ENCODE measurements around the gene FAM241A.

Gene FAM241A

DNA sequence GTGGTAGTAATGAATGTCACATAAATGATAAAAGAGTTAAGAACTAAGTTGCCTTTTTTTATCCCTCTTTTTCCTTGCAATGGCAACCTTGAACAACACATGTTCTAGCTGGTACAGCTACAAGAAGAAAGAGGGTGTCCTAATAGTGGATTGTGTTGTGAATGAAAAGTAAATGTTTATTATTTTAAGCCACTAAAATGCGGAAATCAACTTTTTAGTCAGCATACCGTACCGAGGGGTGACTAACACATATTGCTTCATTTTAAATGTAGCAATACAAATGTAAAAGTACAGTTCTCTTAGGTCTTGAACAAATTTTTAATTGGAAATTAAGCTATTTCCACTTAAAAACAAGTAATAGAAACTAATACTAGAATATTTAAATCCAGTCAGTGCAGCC, 68.6 kb downstream of the FAM241A start:
- peak; percentile 75 for DNase-seq (ENCODE audit: low spot score)

DNA sequence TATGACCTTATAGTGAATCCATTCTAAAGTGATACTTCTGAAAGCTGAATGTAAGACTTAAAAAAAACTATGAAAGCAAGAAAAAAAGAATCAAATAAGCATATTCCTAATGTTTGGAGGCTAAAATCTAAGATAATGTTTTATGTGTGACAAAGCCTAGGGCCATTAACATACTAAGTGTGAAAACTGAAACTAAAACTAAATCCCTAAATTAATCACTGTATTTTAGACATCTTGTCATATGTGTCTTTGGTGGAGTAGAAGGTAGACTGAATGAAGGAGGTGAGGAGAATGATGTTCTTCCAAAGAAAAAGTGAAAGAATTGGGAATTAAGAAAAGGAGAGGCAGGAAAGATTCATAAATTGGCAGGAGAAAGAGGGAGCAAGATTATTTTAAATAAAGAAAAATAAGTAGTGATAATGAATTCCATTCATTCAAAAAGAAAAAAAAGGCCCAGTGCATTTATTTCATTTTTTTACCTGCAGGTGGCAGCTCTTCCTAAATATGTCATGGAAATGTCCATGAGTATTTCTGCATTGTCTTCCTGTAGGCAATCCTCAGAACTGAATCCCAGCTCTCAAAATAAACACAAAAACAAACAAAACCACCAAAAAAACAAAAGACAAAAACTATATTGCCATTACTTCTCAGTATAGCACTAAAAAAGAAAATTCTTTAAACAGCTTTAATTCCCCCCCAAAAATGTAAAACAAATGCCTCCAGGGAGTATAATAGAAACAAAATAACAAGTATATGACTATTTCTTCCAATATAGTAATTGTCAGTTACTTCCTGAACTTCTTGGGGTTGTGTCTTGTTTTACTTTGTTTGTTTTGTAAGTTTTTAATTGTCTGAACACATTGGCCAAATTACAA, 69.4 kb downstream of the FAM241A start:
- DNase-seq (ENCODE audit: low spot score) = peak; percentile 18

DNA sequence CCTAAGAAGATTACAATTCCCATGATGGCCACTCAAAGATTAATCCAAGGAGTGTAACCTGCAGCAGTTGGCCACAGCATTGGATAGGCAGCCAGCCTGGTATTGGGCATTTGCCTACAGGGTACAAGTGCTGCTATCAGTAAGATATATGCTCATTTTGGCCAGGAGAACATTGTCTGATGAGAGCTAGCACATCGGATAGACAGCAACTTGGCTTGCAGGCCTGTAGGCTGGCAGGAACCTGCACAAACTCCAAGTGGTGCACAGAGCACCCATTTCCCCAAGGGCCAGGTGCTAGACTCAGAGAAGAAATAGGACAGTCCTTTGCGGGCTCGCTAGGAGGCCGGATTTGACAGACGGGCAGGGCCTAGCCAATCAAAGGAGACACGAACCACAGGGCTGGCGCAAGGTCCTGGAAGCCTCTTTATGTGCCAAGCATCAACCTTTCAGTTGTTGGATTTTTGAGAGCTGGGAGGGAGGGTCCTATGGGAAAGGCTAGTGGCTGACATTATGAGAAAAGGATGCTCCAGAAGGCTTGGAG, 74.6 kb downstream of the FAM241A start:
- no peak for DNase-seq (ENCODE audit: low spot score)

DNA sequence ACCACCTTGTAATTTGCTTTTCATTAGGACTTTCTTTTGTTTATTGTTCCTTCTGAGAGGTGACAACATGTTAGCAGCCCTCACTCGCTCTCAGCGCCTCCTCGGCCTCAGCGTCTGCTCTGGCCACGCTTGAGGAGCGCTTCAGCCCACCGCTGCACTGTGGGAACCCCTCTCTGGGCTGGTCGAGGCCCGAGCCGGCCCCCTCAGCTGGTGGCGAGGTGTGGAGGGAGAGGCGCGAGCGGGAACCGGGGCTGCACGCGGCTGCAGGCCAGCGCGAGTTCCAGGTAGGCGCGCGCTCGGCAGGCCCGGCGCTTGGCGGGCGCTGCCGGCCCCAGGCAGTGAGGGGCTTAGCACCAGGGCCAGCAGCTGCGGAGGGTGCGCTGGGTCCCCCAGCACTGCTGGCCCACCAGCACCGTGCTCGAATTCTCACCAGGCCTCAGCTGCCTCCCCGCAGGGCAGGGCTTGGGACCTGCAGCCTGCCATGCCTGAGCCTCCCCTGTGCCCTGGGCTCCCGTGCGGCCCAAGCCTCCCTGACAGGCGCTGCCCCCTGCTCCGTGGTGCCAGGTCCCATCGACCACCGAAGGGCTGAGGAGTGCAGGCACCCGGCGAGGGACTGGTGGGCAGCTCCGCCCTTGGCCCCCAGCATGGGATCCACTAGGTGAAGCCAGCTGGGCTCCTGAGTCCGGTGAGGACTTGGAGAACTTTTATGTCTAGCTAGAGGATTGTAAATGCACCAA, 77.1 kb downstream of the FAM241A start:
- DNase-seq (ENCODE audit: low spot score) = no peak

DNA sequence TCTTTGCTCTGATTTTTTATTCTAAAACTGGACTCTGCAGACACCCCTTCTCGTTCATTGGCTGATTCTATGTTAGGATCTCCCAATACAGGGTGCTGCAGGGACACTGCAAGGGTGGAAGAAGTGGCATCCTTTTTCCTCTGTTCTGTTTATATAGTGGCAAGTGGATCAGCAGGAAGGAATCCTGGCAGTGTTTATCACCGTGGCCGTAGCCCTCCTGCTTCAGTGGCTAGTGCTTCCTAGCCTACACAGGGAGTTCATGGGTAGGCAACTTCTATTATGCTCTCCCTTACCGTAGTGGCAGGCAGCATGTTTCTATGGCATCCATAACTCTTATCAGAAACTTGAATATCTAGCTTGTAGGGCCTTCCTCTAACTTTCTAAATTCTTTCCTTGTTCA, 79.9 kb downstream of the FAM241A start:
- no peak for DNase-seq (ENCODE audit: low spot score)

DNA sequence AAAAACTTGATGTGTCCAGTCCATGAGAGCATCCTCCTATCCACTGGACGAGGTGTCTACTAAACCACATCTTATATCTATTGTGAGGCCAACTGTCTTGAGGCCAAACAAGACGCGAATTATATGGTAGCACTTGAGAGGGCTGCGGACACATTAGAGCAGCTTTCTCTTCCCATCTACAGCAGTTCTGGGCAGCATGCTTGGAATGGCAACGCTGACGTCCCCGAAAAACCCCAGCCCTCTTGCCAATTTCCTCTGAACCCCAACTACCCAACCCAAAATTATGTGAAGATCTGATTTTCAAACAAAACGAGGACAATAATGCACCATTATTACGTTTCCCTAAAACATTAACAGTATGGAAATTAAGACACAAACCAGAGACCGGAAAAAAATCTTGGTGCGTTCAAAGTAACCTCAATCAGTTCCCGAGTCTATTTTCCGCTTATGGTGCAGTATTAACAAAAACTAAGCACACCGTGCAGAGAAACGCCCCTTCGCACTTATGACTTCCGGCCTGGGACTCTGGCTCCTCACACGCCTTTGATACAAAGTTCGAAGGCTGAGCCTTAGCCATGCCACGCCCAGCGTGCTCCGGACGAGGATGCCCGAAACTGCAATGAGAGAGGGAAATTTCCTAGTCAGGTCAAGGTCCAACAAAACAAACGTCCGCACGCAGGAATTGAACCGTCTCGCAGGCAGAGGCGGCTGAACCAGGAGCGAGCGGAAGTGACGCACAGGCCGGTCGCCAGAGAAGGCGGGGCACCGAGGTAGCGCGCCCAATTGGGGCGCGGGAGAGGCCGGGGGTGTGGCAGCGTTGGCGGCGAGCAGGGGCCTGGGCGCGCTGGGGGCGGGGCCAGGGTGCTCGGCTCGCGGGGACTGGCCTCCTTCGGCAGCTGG, 85.9 kb downstream of the FAM241A start:
- peak; percentile 99 for DNase-seq (ENCODE audit: low spot score)

DNA sequence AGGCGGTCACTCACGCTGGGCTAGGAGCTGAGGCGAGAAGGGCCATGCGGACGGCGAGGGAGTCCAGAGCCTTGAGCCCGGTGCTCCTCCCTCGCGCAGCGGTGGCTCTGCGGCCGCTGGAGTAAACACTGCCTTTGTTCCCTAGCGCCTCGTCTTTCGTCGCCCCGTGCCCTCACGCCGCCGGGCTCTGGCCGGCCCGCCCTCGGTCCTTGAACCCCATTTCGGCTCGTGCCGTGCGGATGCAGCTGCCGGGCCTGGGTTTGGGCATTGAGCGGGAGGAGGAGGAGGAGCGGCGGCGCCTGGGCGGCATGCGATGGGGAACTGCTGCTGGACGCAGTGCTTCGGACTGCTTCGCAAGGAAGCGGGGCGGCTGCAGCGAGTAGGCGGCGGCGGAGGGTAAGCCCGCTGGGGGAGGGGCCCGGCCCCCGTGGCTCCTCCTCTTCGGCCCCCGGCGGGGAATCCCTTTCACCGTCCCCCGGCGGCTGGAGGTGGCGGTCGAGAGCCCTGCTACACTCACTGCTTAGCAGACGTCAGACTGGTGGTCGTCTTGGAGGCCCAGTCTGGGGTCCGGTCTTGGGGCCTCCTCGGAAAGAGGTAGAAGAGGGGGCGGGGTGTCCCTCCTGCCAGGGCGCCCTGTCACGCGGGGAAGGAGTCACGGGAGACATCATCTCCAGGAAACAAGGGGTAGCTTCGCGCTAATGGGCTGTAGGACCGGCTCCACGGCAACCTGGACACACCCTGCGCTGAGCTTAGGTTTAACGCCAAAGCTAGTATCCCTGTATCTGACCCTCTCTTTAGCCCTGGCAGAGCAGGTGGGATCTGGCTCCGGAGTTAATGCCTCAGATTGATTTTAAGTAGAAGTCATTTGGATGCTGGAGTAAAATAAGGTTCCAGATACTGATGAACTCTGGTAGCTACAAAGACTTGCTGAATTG, 86.8 kb downstream of the FAM241A start, which contains the start of gene AP1AR:
TSS of gene AP1AR (plus strand) at position 9 of the 935 bp plus-strand sequence. CDS start at position 314, 305 bp downstream.
- DNase-seq (ENCODE audit: low spot score) = peak; percentile 89

DNA sequence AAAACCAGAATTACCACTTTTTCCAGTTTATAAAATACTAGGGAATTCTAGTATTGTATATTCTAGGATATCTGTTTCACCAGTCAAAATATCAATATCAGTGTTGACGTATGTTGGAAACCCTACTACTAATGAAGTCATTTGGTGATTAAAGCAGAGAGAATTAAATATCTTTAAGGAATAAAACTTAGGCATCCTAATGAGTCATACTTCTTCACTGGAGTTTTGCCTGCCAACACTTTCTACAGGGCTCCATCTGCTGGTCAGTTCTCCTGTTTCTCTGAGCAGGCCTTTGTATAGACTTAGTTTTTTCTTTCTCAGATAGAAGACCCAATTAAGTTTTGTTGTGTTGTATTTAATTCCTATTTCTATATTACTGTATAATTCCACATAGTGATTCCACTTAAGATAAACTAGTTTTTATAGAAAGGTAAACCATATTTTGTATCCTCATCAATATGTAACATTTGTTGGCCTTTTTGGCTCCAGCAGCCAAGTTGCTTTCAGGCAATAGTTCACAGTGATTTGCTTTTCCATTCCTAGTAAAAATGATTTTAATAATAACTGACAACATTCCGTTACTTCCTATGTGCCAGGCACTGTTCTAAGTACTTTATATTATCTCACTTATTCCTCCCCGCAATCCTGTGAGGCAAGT, 89.8 kb downstream of the FAM241A start:
- DNase-seq (ENCODE audit: low spot score) = peak; percentile 78

DNA sequence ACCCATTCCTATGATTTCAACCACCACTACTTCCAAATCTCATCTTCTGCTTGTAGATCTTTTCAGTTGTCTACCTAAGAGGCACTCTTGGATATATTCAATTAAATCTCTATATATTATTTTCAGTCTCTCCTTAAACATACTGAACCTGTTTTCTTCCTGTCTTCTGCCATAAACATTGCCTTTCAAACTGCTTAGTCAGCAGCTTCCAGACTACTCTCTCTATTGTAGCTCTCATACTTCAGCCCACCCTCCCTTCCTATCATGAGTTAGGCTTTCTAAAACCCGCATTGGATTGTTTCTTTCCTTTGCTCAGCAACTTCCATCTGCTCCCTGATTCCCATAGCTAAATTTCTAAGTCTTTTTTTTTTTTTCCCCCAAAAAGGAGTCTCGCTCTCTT, 90.8 kb downstream of the FAM241A start:
- DNase-seq (ENCODE audit: low spot score) = no peak

DNA sequence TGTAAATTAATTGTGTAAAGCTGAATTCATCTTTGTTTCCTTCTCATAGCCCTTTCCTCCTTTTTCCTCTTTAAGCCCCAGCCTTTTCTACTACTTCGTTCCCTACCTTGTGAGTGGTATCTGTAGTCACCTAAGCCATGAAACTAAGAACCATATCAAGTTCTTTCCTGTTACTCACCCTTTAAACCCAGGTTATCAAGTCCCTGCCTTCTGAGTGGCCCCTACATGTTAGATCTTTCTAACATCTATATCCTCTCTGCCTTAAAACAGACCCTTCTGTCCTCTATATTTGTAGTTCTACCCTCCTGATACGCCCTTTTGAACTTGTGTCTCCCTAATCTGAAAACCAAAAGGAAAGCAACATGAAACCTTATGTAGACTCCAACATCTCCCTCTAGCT, 93.6 kb downstream of the FAM241A start:
- DNase-seq (ENCODE audit: low spot score) = no peak
